Mucosa of rectum (tissue), 2 donors: ENCODE results near the gene EPB41.
"Not testable (repeated sequence)": the region's sequence is repeated elsewhere in the genome, so short reads cannot be mapped to it uniquely, and the experiment has no call there.

Experiments
- H3K27ac ChIP-seq, 2 donors: one replicate each; pipeline ENCODE4 v1.7.0; 2013; ENCODE audit warnings: inconsistent platforms in 2 of 2, low read depth in 2 of 2, low read length in 2 of 2
- H3K27me3 ChIP-seq, 2 donors: one replicate each; pipeline ENCODE4 v1.7.0; 2013; ENCODE audit warnings: low read length in 2 of 2; ENCODE audit not compliant: control insufficient read depth in 2 of 2, insufficient read depth in 2 of 2
- H3K36me3 ChIP-seq, 2 donors: one replicate each; pipeline ENCODE4 v1.7.0; 2013; ENCODE audit warnings: low read length in 2 of 2; ENCODE audit not compliant: control insufficient read depth in 2 of 2, insufficient read depth in 2 of 2
- H3K4me1 ChIP-seq, 2 donors: one replicate each; pipeline ENCODE4 v1.7.0; 2013; ENCODE audit warnings: low read length in 2 of 2, mild to moderate bottlenecking in 1 of 2; ENCODE audit not compliant: control insufficient read depth in 2 of 2, insufficient read depth in 2 of 2
- H3K4me3 ChIP-seq, 2 donors: one replicate each; pipeline ENCODE4 v1.7.0; 2013; ENCODE audit warnings: low read length in 2 of 2
- H3K9ac ChIP-seq, 2 donors: one replicate each; pipeline ENCODE4 v1.7.0; 2013; ENCODE audit warnings: low read length in 2 of 2, low read depth in 1 of 2, mild to moderate bottlenecking in 1 of 2
- H3K9me3 ChIP-seq, 2 donors: one replicate each; pipeline ENCODE4 v1.7.0; 2013; ENCODE audit warnings: low read length in 2 of 2; ENCODE audit not compliant: control insufficient read depth in 2 of 2
- donor health status: healthy.
- donor health status: Normal muscosa, but diverticular disease.

The EPB41 gene

GRCh38 chr1:29092704-29093103, 178.3 kb downstream of the EPB41 start:
- H3K27ac ChIP-seq, H3K36me3 ChIP-seq, H3K9me3 ChIP-seq, H3K4me3 ChIP-seq, H3K9ac ChIP-seq, H3K4me1 ChIP-seq, H3K27me3 ChIP-seq: not testable (repeated sequence)

DNA sequence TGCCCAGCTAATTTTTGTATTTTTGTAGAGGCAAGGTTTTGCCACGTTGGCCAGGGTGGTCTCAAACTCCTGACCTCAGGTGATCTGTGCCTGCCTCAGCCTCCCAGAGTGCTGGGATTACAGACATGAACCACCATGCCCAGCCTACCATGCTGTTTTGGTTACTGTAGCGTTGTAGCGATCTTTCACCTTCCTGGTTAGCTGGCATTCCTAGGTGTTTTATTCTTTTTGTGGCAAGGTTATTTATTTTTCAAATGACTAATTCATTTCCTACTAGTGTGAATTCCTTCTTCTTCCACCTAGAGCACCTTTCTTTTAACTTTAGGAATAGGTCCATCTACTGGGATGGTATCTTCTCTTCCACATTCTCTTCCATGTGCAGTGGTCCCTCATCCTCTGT, 180.1 kb downstream of the EPB41 start:
- no peaks in the 10 kb centered on the region for H3K9me3 ChIP-seq
- H3K4me3 ChIP-seq, result no peak overlapping the region
- no peaks in the 10 kb centered on the region for H3K27me3 ChIP-seq
- H3K36me3 ChIP-seq, result peaks cover 0 to 3% of the 10 kb centered on the region in 2 donors
- no peak overlapping the region for H3K9ac ChIP-seq
- H3K4me1 ChIP-seq, result no peaks in the 10 kb centered on the region
- no peak overlapping the region for H3K27ac ChIP-seq

- peaks cover 3 to 5% of the 10 kb centered on the region in 2 donors for H3K36me3 ChIP-seq
- no peaks in the 10 kb centered on the region for H3K27me3 ChIP-seq
- H3K9ac ChIP-seq, result no peak overlapping the region
- H3K4me3 ChIP-seq, result no peak overlapping the region
- H3K9me3 ChIP-seq, result no peaks in the 10 kb centered on the region
- no peak overlapping the region for H3K27ac ChIP-seq
- H3K4me1 ChIP-seq, result no peaks in the 10 kb centered on the region
Observed at GRCh38 chr1:29094954-29095353, 180.6 kb downstream of the EPB41 start.

DNA sequence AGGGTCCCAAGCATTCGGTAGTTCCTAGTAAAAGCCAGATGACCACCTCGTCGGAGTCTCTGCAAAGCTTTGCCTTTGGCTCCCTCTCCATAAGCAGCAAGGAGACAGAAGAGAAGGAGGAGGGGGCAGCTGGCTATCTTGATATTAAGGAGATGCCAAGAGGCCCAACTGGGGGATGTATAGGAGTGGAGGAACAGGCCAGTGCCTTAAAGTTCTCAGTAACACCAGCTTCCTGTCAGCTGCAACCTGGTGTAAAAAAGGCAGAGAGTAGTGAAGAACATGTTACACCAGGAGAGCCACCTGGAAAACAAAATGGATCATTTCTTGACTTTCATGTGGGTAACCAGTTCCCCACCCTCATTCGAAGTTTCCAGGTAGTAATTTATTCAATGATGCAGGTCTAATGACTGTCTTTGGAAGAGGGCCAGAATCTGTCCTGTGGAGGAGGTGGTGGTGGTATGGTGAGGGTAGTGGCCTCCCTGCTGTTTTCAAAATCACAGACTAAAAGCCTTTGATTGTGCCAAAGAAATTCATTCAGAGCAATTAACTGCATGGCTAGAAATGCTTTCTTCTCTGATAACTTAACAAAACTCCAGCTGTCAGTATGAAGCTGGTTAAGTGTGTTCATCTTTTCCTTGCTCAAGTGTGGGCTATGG, 182.0 kb downstream of the EPB41 start:
- Histone ChIP-seq H3K36me3 (peaks cover 3 to 5% of the 10 kb centered on the region in 2 donors), H3K27ac (no peak overlapping the region), H3K9me3 (no peaks in the 10 kb centered on the region), H3K9ac (no peak overlapping the region), H3K4me1 (no peaks in the 10 kb centered on the region), H3K4me3 (no peak overlapping the region), H3K27me3 (no peaks in the 10 kb centered on the region)

GRCh38 chr1:29099286-29099685, 184.9 kb downstream of the EPB41 start:
- Histone ChIP-seq H3K36me3 (peaks cover 3 to 5% of the 10 kb centered on the region in 2 donors), H3K9ac (no peak overlapping the region), H3K9me3 (no peaks in the 10 kb centered on the region), H3K4me1 (no peaks in the 10 kb centered on the region), H3K4me3 (no peak overlapping the region), H3K27me3 (no peaks in the 10 kb centered on the region), H3K27ac (no peak overlapping the region)

GRCh38 chr1:29100487-29100886, 186.1 kb downstream of the EPB41 start:
- H3K27me3 ChIP-seq, result no peaks in the 10 kb centered on the region
- H3K27ac ChIP-seq, result no peak overlapping the region
- no peaks in the 10 kb centered on the region for H3K4me1 ChIP-seq
- H3K9me3 ChIP-seq, result no peaks in the 10 kb centered on the region
- peaks cover 3 to 5% of the 10 kb centered on the region in 2 donors for H3K36me3 ChIP-seq
- no peak overlapping the region for H3K4me3 ChIP-seq
- no peak overlapping the region for H3K9ac ChIP-seq

DNA sequence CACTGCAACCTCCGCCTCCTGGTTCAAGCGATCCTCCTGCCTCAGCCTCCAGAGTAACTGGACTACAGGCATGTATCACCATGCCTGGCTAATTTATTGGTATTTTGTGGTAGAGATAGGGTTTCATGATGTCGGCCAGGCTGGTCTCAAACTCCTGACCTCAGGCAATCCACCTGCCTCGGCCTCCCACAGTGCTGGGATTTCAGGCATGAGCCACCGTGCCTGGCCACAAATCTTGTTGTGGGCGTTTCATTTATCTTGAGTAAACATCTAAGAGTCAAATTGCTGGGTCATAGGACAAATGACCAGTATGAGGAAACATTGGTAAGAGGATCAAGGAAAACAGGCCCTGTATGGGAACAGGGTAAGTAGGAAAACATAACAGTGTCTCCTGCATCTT, 191.5 kb downstream of the EPB41 start:
- no peak overlapping the region for H3K27ac ChIP-seq

DNA sequence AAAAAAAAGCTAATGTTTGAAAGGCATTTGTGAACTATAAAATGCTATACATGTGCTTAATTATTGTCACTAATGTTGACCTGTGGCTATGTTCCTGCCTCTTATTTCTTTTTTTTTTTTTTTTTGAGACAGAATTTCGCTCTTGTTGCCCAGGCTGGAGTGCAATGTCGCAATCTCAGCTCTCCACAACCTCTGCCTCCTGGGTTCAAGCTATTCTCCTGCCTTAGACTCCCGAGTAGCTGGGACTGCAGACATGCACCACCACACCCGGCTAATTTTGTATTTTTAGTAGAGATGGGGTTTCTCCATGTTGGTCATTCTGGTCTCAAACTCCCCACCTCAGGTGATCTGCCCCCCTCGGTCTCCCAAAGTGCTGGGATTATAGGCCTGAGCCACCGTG, 193.7 kb downstream of the EPB41 start:
- not testable (repeated sequence) for H3K27me3 ChIP-seq, H3K4me1 ChIP-seq, H3K9ac ChIP-seq, H3K9me3 ChIP-seq, H3K27ac ChIP-seq, H3K4me3 ChIP-seq
- H3K36me3 ChIP-seq, result peaks cover 6 to 11% of the 10 kb centered on the region in 2 donors

More for the DNA sequence above, 191.5 kb downstream of the EPB41 start:
- Histone ChIP-seq H3K9me3 (no peaks in the 10 kb centered on the region), H3K27me3 (no peaks in the 10 kb centered on the region), H3K4me3 (no peak overlapping the region), H3K36me3 (peaks cover 0 to 7% of the 10 kb centered on the region in 2 donors), H3K4me1 (no peaks in the 10 kb centered on the region), H3K9ac (no peak overlapping the region)

GRCh38 chr1:29112705-29113412, 198.5 kb downstream of the EPB41 start:
- Histone ChIP-seq H3K36me3 (peaks cover 20 to 26% of the 10 kb centered on the region in 2 donors), H3K4me3 (no peak overlapping the region), H3K27ac (no peak overlapping the region)

DNA sequence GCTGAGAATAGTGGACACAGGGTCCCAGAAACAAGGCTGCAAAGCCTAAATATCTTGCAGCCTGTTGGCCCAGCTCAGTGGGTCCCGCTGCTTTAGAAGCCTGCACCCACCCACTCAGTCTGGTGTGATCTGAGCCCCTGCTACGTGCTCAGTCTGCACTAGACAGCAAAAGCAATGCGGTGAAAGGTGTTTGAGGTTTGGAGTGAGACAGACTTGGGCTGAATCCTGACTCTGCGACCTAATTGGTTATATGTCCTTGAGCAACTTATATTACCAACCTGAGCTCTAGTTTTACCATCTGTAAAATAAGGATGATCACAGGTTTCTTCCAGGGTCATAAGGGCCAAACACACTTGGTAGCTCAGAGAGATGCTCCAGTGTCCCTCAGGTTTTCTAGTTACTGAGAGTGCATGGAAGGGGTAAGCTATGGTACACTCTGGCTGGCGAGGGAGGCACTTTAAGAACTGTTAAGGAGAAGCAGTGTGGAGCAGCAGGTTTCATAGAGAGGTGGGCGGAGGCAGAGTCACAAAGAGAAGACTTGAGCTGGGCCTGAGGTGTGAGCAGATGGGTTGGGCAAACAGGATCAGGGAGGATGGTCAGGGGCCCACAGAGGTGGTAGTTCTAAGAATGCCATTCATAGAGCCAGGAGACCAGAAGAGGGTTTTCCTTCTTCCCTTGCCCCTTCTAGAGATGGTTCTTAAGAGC, 199.2 kb downstream of the EPB41 start:
- Histone ChIP-seq H3K4me3 (no peak overlapping the region), H3K27ac (no peak overlapping the region), H3K27me3 (no peaks in the 10 kb centered on the region), H3K9me3 (no peaks in the 10 kb centered on the region), H3K9ac (no peak overlapping the region), H3K4me1 (no peaks in the 10 kb centered on the region), H3K36me3 (peaks cover 20 to 26% of the 10 kb centered on the region in 2 donors)

More at GRCh38 chr1:29112705-29113412, 198.5 kb downstream of the EPB41 start:
- Histone ChIP-seq H3K4me1 (no peaks in the 10 kb centered on the region), H3K9ac (no peak overlapping the region), H3K9me3 (no peaks in the 10 kb centered on the region), H3K27me3 (no peaks in the 10 kb centered on the region)
